Stomach (tissue), 19 donors: Measurements from ENCODE around the gene TTC8. TPM values are rescaled to one million over a fixed set of nuclear protein-coding genes. Genes with fewer than 3 reads are reported as not detected.

Experiments
- DNase-seq, 2 donors: peaks; one replicate each; pipeline versions ENCODE4 v3.0.0 to v3.0.0-alpha.2; 2013 to 2019
- H3K27ac ChIP-seq, 5 donors: fragments of 200-600 bp in 4 of 5; sonication (generic) in 4 of 5; one replicate each; pipeline ENCODE4 v1.5.1; 2013 to 2019; ENCODE audit warnings: mild to moderate bottlenecking in 1 of 5, moderate library complexity in 1 of 5
- H3K27me3 ChIP-seq, 3 donors: fragments of 200-600 bp; sonication (generic); one replicate each; pipeline ENCODE4 v1.5.1; 2017 to 2019; ENCODE audit warnings: mixed run types in 1 of 3
- H3K36me3 ChIP-seq, 4 donors: fragments of 200-600 bp; sonication (generic); 1 replicate in 3 of 4; 2 replicates in 1 of 4; pipeline ENCODE4 v1.5.1; 2016 to 2019
- H3K4me1 ChIP-seq, 4 donors: fragments of 200-600 bp; sonication (generic); one replicate each; pipeline ENCODE4 v1.5.1; 2016 to 2019
- H3K4me3 ChIP-seq, 4 donors: fragments of 200-600 bp; sonication (generic) in 3 of 4; one replicate each; pipeline ENCODE4 v1.5.1; 2016 to 2019; ENCODE audit warnings: mild to moderate bottlenecking in 1 of 4
- H3K9me3 ChIP-seq, 4 donors: fragments of 200-600 bp; sonication (generic); one replicate each; pipeline ENCODE4 v1.5.1; 2016 to 2019
- CTCF ChIP-seq, 7 experiments: fragments of 450-650 bp in 4 of 7; fragments of 200-600 bp in 3 of 7; sonication (generic) in 3 of 7; IDR thresholded peaks; one replicate each; pipeline ENCODE4 v1.5.1; 2016 to 2019; ENCODE audit warnings: antibody characterized with exemption in 7 of 7, control low read depth in 2 of 7, mild to moderate bottlenecking in 1 of 7
- EP300 ChIP-seq: sonication (generic); formaldehyde crosslinking; IDR thresholded peaks from one replicate; pipeline ENCODE4 v1.6.1; 2017; ENCODE audit warnings: antibody characterized with exemption
- POLR2A ChIP-seq, 4 donors: fragments of 450-650 bp; IDR thresholded peaks; one replicate each; pipeline ENCODE4 v1.6.1; 2016; ENCODE audit warnings: antibody characterized with exemption in 4 of 4, control low read depth in 2 of 4, mild to moderate bottlenecking in 1 of 4, moderate library complexity in 1 of 4
- POLR2AphosphoS5 ChIP-seq, 3 donors: sonication (generic); formaldehyde crosslinking; IDR thresholded peaks; one replicate each; pipeline ENCODE4 v1.6.1; 2016; ENCODE audit warnings: antibody characterized with exemption in 3 of 3
- WGBS, 5 donors: extraction: QIAGEN DNeasy Blood & Tissue Kit in 3 of 5; methylation state at CpG; one replicate each; pipeline versions ENCODE4 v1.1.5 to v1.1.7; 2013 to 2018; 5-methylcytosine and 5-hydroxymethylcytosine counted together
- intact Hi-C: fragments of 100-400 bp; cut with DNase I; formaldehyde crosslinking; loops from one replicate; pipeline ENCODE4 v1.15.1; 2023; ENCODE audit warnings: low total_unique reads
- long read RNA-seq, 10 donors: transcript quantifications; one replicate each; lab custom pipeline, GENCODE V29; 2026
- polyA plus RNA-seq, 3 donors: library from polyadenylated mRNA; stranded (reverse); fragments of 200-250 nt; gene quantifications; one replicate each; pipeline ENCODE4 v1.2.3, GENCODE V29; 2013
- total RNA-seq, 5 donors: library from RNA; depleted of rRNA; stranded (reverse); fragments of >200 nt; gene quantifications; one replicate each; pipeline versions ENCODE4 v1.1.0 to v1.2.3, GENCODE V29; 2014 to 2016
- donor health status: healthy with polysubstance abuse.
- donor health status: Bipolar disorder and iron deficiency.
- donor health status: healthy.

TTC8 gene
- total RNA-seq: 10 to 100 TPM in 3 of 5 donors, 1 to 10 TPM in 1, not detected in 1; 2.7 to 53.1 (median 18.0) TPM
- polyA plus RNA-seq: 1 to 10 TPM; 5.8 to 8.7 (median 8.4) TPM
- long read RNA-seq, donor 1, partial matches to known transcripts: 0 of 1 reads
- long read RNA-seq, donor 1, other reads (novel, unspliced or antisense): 0 of 1 reads
- long read RNA-seq, donor 2, full-length matches to known transcripts: 1 of 1 reads
- long read RNA-seq, donor 2, partial matches to known transcripts: 0 of 1 reads
- long read RNA-seq, donor 2, other reads (novel, unspliced or antisense): 0 of 1 reads
- long read RNA-seq, donor 3, full-length matches to known transcripts: 1 of 1 reads
- long read RNA-seq, donor 3, partial matches to known transcripts: 0 of 1 reads
- long read RNA-seq, donor 3, other reads (novel, unspliced or antisense): 0 of 1 reads
- long read RNA-seq, donor 4: 0 reads
- long read RNA-seq, donor 5, full-length matches to known transcripts: 3 of 3 reads
- long read RNA-seq, donor 5, partial matches to known transcripts: 0 of 3 reads
- long read RNA-seq, donor 5, other reads (novel, unspliced or antisense): 0 of 3 reads
- long read RNA-seq, donor 6, full-length matches to known transcripts: 1 of 1 reads
- long read RNA-seq, donor 6, partial matches to known transcripts: 0 of 1 reads
- long read RNA-seq, donor 6, other reads (novel, unspliced or antisense): 0 of 1 reads
- long read RNA-seq, donor 7, full-length matches to known transcripts: 1 of 1 reads
- long read RNA-seq, donor 7, partial matches to known transcripts: 0 of 1 reads
- long read RNA-seq, donor 7, other reads (novel, unspliced or antisense): 0 of 1 reads
- long read RNA-seq, donor 8, full-length matches to known transcripts: 3 of 3 reads
- long read RNA-seq, donor 8, partial matches to known transcripts: 0 of 3 reads
- long read RNA-seq, donor 8, other reads (novel, unspliced or antisense): 0 of 3 reads
- long read RNA-seq, donor 9, full-length matches to known transcripts: 1 of 6 reads
- long read RNA-seq, donor 9, partial matches to known transcripts: 5 of 6 reads
- long read RNA-seq, donor 9, other reads (novel, unspliced or antisense): 0 of 6 reads
- long read RNA-seq, donor 10: 0 reads

- intact Hi-C loops: no loop called here
These were observed at the start of gene TTC8 for GRCh38 chr14:88824314-88825077. Gene TTC8, plus strand, starts transcription at chr14:88824651. Its CDS starts 57 bp downstream, at chr14:88824708.

GRCh38 chr14:88775532-88775931 is 48.9 kb upstream of the TTC8 start:
- DNase-seq: no peak
- Histone ChIP-seq H3K4me3 (no peak overlapping the region), H3K9me3 (no peaks in the 10 kb centered on the region), H3K27ac (no peak overlapping the region), H3K4me1 (no peaks in the 10 kb centered on the region), H3K27me3 (no peaks in the 10 kb centered on the region), H3K36me3 (no peaks in the 10 kb centered on the region)
- intact Hi-C loops: no loop called here
- WGBS, 5 donors: 82 to 95% (median 90%) methylated on average over 3 of the region's 3 CpGs
- TF ChIP-seq CTCF (IDR thresholded peaks at IDR 0.05) (no peak), POLR2AphosphoS5 (IDR thresholded peaks at IDR 0.05) (no peak), EP300 (no peak), POLR2A (IDR thresholded peaks at IDR 0.05) (no peak)

More at GRCh38 chr14:88824314-88825077, at the start of gene TTC8:
- Histone ChIP-seq H3K36me3 (no peaks in the 10 kb centered on the region), H3K27me3 (no peaks in the 10 kb centered on the region), H3K4me1 (peaks cover 0 to 29% (median 16%) of the 10 kb centered on the region in 4 donors), H3K9me3 (no peaks in the 10 kb centered on the region), H3K4me3 (peak within 1 kb of the TSS; percentile 69 to 87 (median 80)), H3K27ac (peak within 1 kb of the TSS; percentile 77 to 91 (median 86))
- DNase-seq: peak; percentile 85 to 97
- no peak for TF ChIP-seq CTCF (IDR thresholded peaks at IDR 0.05)
- TF ChIP-seq POLR2AphosphoS5 (IDR thresholded peaks at IDR 0.05): peak; percentile 4 to 82 (median 81)
- 0 to 2% (median 1%) methylated on average over 22 to 50 of the region's 50 CpGs for WGBS, 5 donors

- TF ChIP-seq POLR2AphosphoS5 (IDR thresholded peaks at IDR 0.05) (no peak), EP300 (no peak), CTCF (IDR thresholded peaks at IDR 0.05) (no peak), POLR2A (IDR thresholded peaks at IDR 0.05) (no peak)
- intact Hi-C loops: no loop called here
These were observed 38.5 kb upstream of the TTC8 start for GRCh38 chr14:88785911-88786310.

More at GRCh38 chr14:88785911-88786310, 38.5 kb upstream of the TTC8 start:
- no peak overlapping the region for H3K4me3 ChIP-seq
- 32 to 85% (median 51%) methylated on average over 1 of the region's 1 CpG for WGBS, 5 donors
- peaks cover 0 to 6% (median 0%) of the 10 kb centered on the region in 4 donors for H3K4me1 ChIP-seq
- H3K27me3 ChIP-seq: no peaks in the 10 kb centered on the region
- H3K27ac ChIP-seq: no peak overlapping the region
- H3K9me3 ChIP-seq: peaks cover 0 to 16% (median 12%) of the 10 kb centered on the region in 4 donors
- DNase-seq: no peak
- H3K36me3 ChIP-seq: no peaks in the 10 kb centered on the region
